PC-9 (cell line): ENCODE measurements around the gene SH3RF3. TPM values are rescaled to one million over a fixed set of nuclear protein-coding genes. Genes with fewer than 3 reads are reported as not detected.

Experiments
- BruUV-seq: library from RNA; stranded (reverse); fragments of 400-500 nt; replicated peaks from 2 replicates; lab custom pipeline; 2021; lab: Mats Ljungman, UMichigan
- CTCF ChIA-PET: fragments of 300-600 bp; sonication (Branson Sonifier 250); formaldehyde crosslinking; loops from one replicate; lab custom pipeline; 2022; ENCODE audit warnings: antibody characterized with exemption; lab: Charles Lee
- POLR2A ChIA-PET: fragments of 300-600 bp; sonication (Branson Sonifier 250); formaldehyde crosslinking; loops from one replicate; lab custom pipeline; 2022; ENCODE audit warnings: antibody characterized with exemption; ENCODE audit not compliant: unreplicated experiment; lab: Charles Lee
- DNase-seq, 2 experiments: peaks; one replicate each; pipeline versions ENCODE4 v3.0.0 to v3.0.0-alpha.2; 2015 to 2022; ENCODE audit warnings: mixed read lengths in 1 of 2
- H2AFZ ChIP-seq: fragments of 200-600 bp; sonication (generic); 2 replicates; pipeline ENCODE4 v1.8.1; 2017; ENCODE audit warnings: antibody characterized with exemption
- H3F3A ChIP-seq: fragments of 200-600 bp; sonication (generic); 2 replicates; pipeline ENCODE4 v1.8.1; 2017; ENCODE audit warnings: antibody characterized with exemption, mild to moderate bottlenecking, low read depth; ENCODE audit not compliant: insufficient read depth
- H3K27ac ChIP-seq: fragments of 200-600 bp; sonication (generic); 2 replicates; pipeline ENCODE4 v1.6.1; 2016; ENCODE audit warnings: mixed run types
- H3K27me3 ChIP-seq: fragments of 200-600 bp; sonication (generic); 2 replicates; pipeline ENCODE4 v1.6.1; 2016; ENCODE audit warnings: low read depth, mixed run types; ENCODE audit not compliant: insufficient read depth
- H3K36me3 ChIP-seq: fragments of 200-600 bp; sonication (generic); 2 replicates; pipeline ENCODE4 v1.6.1; 2016; ENCODE audit warnings: low read depth, mixed run types
- H3K4me1 ChIP-seq: fragments of 200-600 bp; sonication (generic); replicated peaks from 2 replicates; pipeline ENCODE4 v1.6.1; 2016; ENCODE audit warnings: mixed run types; ENCODE audit not compliant: insufficient read depth
- H3K4me2 ChIP-seq: fragments of 200-600 bp; sonication (generic); 2 replicates; pipeline ENCODE4 v1.6.1; 2017; ENCODE audit warnings: mixed run types
- H3K4me3 ChIP-seq: fragments of 200-600 bp; sonication (generic); 2 replicates; pipeline ENCODE4 v1.6.1; 2016; ENCODE audit warnings: mixed run types
- H3K79me2 ChIP-seq: fragments of 200-600 bp; sonication (generic); 2 replicates; pipeline ENCODE4 v1.6.1; 2017; ENCODE audit warnings: low read depth, mixed run types
- H3K9me2 ChIP-seq: fragments of 200-600 bp; sonication (generic); 2 replicates; pipeline ENCODE4 v1.8.1; 2017; ENCODE audit warnings: mild to moderate bottlenecking; ENCODE audit not compliant: insufficient read depth
- H3K9me3 ChIP-seq: fragments of 200-600 bp; sonication (generic); 2 replicates; pipeline ENCODE4 v1.8.1; 2016; ENCODE audit warnings: low read depth; ENCODE audit not compliant: insufficient read depth
- H4K20me1 ChIP-seq: fragments of 200-600 bp; sonication (generic); 2 replicates; pipeline ENCODE4 v1.8.1; 2017; ENCODE audit not compliant: insufficient read depth
- EZH2 ChIP-seq: fragments of 200-600 bp; sonication (generic); IDR thresholded peaks from 2 replicates; pipeline ENCODE4 v1.8.0; 2017; ENCODE audit warnings: antibody characterized with exemption, low read depth
- intact Hi-C: fragments of 100-400 bp; cut with micrococcal nuclease; formaldehyde crosslinking; loops from one replicate; pipeline ENCODE4 v1.10.0; 2022; ENCODE audit not compliant: unreplicated experiment
- total RNA-seq: library from RNA; stranded (reverse); gene quantifications from 2 replicates; pipeline ENCODE4 v1.2.3, GENCODE V29; 2021
- TF ChIP-seq, protein P1 (sequence below): fragments of 200-600 bp; sonication (generic); conservative IDR thresholded peaks from 2 replicates; pipeline ENCODE4 v1.6.1; 2017; ENCODE audit warnings: mixed run types, antibody characterized with exemption, mild to moderate bottlenecking, moderate library complexity

SH3RF3 gene
- total RNA-seq, 1 experiment from 2014 or later, result 6.1 TPM

DNA sequence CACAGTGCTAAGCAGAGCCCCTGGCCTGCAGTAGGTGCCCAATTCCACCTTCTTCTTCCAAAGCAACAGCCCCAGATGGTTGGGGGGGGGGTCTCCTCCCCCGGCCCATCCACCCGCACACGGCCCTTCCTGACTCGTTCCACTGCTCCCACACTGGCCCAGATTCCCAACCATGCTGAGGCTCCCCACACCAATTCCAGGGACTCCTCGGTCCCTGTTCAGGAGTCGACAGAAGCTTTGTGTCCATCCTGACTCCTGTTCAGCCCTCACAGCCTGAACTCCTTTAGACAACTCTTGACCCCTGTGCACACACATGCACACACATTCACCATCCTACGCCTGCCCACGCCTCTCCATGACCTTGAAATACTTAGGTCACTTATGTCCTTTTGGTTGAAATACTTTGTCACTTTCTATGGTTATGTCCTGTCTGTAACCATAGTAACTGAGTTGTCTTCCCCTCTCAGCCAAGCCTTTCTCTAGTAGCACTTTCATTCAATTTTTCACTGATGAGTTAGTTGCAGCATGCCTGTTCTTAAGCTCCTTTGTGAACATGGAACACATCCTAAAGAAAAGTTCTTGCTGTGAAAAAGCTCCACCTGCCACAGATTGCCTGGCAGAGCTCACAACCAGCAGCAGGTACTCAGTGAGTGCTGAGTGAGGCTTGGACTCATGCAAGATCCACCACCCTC lies 258.9 kb downstream of the SH3RF3 start:
- Histone ChIP-seq H3K27me3 (no peaks in the 10 kb centered on the region), H4K20me1 (0 out of 2 replicates have a peak, but pooled peaks cover 10% of the 10 kb centered on the region), H2AFZ (no peak overlapping the region), H3K4me2 (no peak overlapping the region), H3K79me2 (no peaks in the 10 kb centered on the region), H3K9me3 (no peaks in the 10 kb centered on the region), H3F3A (no peaks in the 10 kb centered on the region), H3K27ac (no peak overlapping the region), H3K4me3 (no peak overlapping the region), H3K36me3 (no peaks in the 10 kb centered on the region), H3K9me2 (no peaks in the 10 kb centered on the region), H3K4me1 (no peaks in the 10 kb centered on the region)
- POLR2A ChIA-PET, result no interaction called here
- no peak for DNase-seq
- CTCF ChIA-PET, result no interaction called here
- TF ChIP-seq, protein P1, sequence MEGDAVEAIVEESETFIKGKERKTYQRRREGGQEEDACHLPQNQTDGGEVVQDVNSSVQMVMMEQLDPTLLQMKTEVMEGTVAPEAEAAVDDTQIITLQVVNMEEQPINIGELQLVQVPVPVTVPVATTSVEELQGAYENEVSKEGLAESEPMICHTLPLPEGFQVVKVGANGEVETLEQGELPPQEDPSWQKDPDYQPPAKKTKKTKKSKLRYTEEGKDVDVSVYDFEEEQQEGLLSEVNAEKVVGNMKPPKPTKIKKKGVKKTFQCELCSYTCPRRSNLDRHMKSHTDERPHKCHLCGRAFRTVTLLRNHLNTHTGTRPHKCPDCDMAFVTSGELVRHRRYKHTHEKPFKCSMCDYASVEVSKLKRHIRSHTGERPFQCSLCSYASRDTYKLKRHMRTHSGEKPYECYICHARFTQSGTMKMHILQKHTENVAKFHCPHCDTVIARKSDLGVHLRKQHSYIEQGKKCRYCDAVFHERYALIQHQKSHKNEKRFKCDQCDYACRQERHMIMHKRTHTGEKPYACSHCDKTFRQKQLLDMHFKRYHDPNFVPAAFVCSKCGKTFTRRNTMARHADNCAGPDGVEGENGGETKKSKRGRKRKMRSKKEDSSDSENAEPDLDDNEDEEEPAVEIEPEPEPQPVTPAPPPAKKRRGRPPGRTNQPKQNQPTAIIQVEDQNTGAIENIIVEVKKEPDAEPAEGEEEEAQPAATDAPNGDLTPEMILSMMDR, result no peak
- no peak for TF ChIP-seq EZH2
- no TSS peak for BruUV-seq
- intact Hi-C loops, result no loop called here

DNA sequence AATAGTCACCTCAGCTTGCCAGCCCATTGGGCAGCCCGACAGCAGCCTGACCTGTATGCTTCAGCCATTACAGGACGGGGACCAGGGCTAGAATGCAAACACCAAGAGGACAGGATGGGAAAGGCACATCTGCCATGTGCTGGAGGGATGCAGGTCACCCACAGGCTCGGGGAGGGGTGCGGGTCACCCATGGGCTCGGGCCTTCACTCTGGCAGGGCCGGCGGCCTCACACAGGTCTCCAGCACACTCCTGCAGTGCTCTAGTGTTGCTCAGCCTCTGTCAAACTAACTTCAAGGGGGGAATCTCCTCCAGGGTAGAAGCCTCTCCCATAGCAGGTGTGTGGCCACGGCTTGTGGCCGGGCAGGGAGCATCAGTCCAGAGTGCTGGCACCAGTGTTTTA lies 262.2 kb downstream of the SH3RF3 start:
- Histone ChIP-seq H3K27ac (no peak overlapping the region), H3K9me2 (no peaks in the 10 kb centered on the region), H3K4me2 (no peak overlapping the region), H3F3A (no peaks in the 10 kb centered on the region), H3K27me3 (no peaks in the 10 kb centered on the region), H3K4me1 (no peaks in the 10 kb centered on the region), H3K9me3 (no peaks in the 10 kb centered on the region), H3K36me3 (no peaks in the 10 kb centered on the region), H2AFZ (no peak overlapping the region), H3K79me2 (no peaks in the 10 kb centered on the region), H4K20me1 (0 out of 2 replicates have a peak, but pooled peaks cover 4% of the 10 kb centered on the region), H3K4me3 (no peak overlapping the region)
- intact Hi-C loops, result no loop called here
- DNase-seq, result no peak
- BruUV-seq, result no TSS peak
- ChIA-PET CTCF (no interaction called here), POLR2A (no interaction called here)
- TF ChIP-seq, protein P1, result no peak
- TF ChIP-seq EZH2, result no peak

DNA sequence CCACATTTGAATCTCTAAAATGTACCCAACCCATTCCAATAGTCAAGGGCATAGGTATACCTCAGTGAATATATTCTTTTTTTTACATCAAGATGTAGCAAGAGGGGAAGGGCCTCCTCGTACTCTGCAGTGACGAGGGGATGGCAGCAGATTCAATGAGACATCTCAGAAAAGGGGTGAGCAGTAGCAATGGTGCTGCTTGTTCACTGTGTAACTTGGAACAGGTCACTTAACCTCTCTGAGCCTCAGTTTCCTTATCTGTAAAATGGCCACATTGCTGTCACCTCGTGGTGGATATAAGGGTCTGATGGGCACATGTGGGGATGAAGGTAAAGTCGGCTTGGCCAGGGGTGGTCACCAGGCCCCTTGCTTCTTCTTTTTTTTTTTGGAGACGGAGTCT lies 263.1 kb downstream of the SH3RF3 start:
- Histone ChIP-seq H2AFZ (no peak overlapping the region), H3K9me3 (no peaks in the 10 kb centered on the region), H3K4me3 (no peak overlapping the region), H3F3A (no peaks in the 10 kb centered on the region), H3K9me2 (no peaks in the 10 kb centered on the region), H4K20me1 (no peaks in the 10 kb centered on the region), H3K36me3 (no peaks in the 10 kb centered on the region), H3K79me2 (no peaks in the 10 kb centered on the region), H3K4me1 (no peaks in the 10 kb centered on the region), H3K4me2 (no peak overlapping the region), H3K27me3 (no peaks in the 10 kb centered on the region), H3K27ac (no peak overlapping the region)
- no peak for DNase-seq
- CTCF ChIA-PET, result no interaction called here
- intact Hi-C loops, result no loop called here
- no peak for TF ChIP-seq EZH2
- TF ChIP-seq, protein P1, result no peak
- BruUV-seq, result no TSS peak
- POLR2A ChIA-PET, result no interaction called here
